ENCODE results near the gene AOPEP. TPM values are rescaled to one million over a fixed set of nuclear protein-coding genes. Genes with fewer than 3 reads are reported as not detected.

Gene AOPEP
- polyA plus RNA-seq, 6 donors from 2014 or later = 5.2 to 11.8 (median 8.2) TPM

DNA sequence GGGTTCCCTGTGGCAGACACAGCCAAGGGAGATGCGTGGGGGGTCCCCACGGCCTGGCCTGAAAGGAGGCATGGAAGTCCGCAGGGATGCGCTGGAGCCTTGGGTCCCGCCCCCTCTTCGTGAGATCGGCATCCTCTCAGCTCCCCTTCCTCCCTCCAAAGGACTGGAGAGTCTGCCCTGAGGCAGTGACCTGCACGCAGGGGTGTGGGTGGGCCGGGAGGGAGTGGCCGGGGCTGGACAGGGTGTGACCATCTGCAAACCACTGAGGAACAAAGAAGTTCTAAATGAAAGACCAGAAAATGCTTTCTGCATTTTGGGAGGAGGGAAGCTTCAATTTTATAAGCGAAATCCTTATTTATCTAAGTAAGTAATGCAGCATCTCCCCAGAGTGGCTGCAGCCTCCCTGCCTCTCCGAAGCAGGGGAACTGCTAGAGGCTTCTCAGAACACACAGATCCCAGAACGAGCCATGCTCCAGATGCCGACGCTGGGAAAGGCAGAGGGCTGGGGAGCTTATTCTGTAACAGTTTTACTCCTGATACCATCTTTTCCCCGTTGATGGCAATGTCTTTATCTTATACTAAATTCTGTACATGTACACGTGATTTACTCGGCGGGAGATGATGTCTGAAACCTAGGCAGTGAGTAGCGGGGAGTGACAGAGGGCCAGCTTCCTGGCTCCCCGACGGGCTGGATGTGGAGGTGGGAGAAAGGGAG lies 369.3 kb downstream of the AOPEP start:
- no peak for DNase-seq

DNA sequence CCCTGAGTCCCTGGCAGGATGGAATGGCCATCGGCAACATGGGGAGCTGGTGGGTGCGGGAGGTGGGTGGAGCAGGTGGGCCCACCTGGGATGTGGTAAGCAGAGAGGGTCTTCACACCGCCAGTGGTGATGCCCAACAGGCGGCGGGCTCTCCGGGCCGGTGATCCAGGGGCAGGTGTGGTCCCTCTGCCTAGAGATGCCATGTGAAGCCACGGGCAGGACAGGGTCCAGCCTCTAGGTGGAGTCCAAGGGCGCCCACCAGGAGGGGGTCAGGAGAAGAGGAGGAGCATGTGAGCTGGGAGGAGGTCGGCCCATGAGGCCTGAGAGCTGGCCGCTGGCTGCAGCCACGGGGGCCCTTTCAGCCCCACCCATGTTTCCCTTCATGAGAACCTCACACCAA lies 369.9 kb downstream of the AOPEP start:
- Mint-ChIP-seq H3K9me3 (no peaks in the 10 kb centered on the region), H3K27ac (peak overlapping the region in 3 of 6 donors; percentile 76), H3K36me3 (no peaks in the 10 kb centered on the region), H3K4me1 (peaks cover 2 to 6% (median 3%) of the 10 kb centered on the region in 3 donors), H3K4me3 (no peak overlapping the region), H3K27me3 (no peaks in the 10 kb centered on the region)
- ATAC-seq (ENCODE audit: low read depth in 2 of 2) (no peak), DNase-seq (no peak)

More for the DNA sequence above, 369.3 kb downstream of the AOPEP start:
- Mint-ChIP-seq H3K4me1 (peaks cover 3 to 6% (median 3%) of the 10 kb centered on the region in 3 donors), H3K4me3 (no peak overlapping the region), H3K36me3 (no peaks in the 10 kb centered on the region), H3K27me3 (no peaks in the 10 kb centered on the region), H3K27ac (peak overlapping the region in 3 of 6 donors; percentile 76), H3K9me3 (no peaks in the 10 kb centered on the region)
- ATAC-seq (ENCODE audit: low read depth in 2 of 2) = no peak

GRCh38 chr9:95096807-95097206 lies 370.3 kb downstream of the AOPEP start:
- Mint-ChIP-seq H3K9me3 (no peaks in the 10 kb centered on the region), H3K27me3 (no peaks in the 10 kb centered on the region), H3K36me3 (no peaks in the 10 kb centered on the region), H3K27ac (no peak overlapping the region), H3K4me3 (no peak overlapping the region), H3K4me1 (peaks cover 0 to 2% (median under 1%) of the 10 kb centered on the region in 3 donors)
- ATAC-seq (ENCODE audit: low read depth in 2 of 2) (no peak), DNase-seq (no peak)

- no peak for DNase-seq
- Mint-ChIP-seq H3K9me3 (no peaks in the 10 kb centered on the region), H3K27me3 (no peaks in the 10 kb centered on the region), H3K27ac (no peak overlapping the region), H3K4me3 (peak overlapping the region in 1 of 8 donors; percentile 42), H3K36me3 (no peaks in the 10 kb centered on the region), H3K4me1 (no peaks in the 10 kb centered on the region)
- no peak for ATAC-seq (ENCODE audit: low read depth in 2 of 2)
These were observed 370.8 kb downstream of the AOPEP start for GRCh38 chr9:95097279-95097678.

- H3K36me3 Mint-ChIP-seq = no peaks in the 10 kb centered on the region
- H3K27me3 Mint-ChIP-seq = no peaks in the 10 kb centered on the region
- no peaks in the 10 kb centered on the region for H3K9me3 Mint-ChIP-seq
- peak overlapping the region in 1 of 6 donors; percentile 38 for H3K27ac Mint-ChIP-seq
- no peak for DNase-seq
- no peak for ATAC-seq (ENCODE audit: low read depth in 2 of 2)
- H3K4me3 Mint-ChIP-seq = no peak overlapping the region
- peaks cover 0 to 4% (median 0%) of the 10 kb centered on the region in 3 donors for H3K4me1 Mint-ChIP-seq
These were observed 372.0 kb downstream of the AOPEP start for GRCh38 chr9:95098391-95098921.

DNA sequence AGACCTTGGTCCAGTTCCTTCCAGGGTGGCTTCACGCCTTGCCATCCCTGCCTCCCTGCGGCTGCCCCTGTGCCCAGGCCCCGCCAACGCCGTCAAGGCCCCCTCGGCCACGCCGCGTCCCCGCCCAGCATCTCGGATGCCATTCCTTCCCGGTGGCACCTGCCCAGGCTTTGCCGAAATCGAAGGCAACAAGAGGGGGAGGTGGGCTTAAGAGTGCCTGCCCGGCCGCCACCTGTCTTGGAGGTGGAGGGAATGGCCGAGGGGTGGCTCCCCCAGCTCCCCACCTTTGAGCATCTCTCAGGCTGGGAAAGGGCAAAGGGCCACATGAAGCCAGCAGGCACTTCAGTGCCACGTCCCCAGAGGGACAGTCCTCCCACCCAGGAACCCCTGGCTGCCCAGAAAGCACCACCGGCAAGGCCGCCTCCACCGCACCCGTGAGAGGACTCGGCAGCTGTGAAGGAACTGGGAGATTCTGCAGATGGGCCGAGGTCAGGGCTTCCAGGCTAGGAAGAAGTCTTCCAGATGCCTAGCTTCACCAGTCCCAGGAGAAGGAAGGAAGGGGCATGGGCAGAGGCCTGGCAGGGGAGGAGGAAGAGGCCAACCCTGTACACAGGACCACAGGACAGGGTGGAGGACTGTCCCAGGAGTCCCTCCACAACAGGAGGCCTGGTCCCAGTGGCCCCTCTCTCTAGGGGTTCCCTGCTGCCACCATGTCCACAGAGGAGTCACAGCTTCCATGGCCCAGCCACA lies 373.0 kb downstream of the AOPEP start:
- Mint-ChIP-seq H3K36me3 (no peaks in the 10 kb centered on the region), H3K4me1 (peaks cover 0 to 5% (median 0%) of the 10 kb centered on the region in 3 donors), H3K4me3 (no peak overlapping the region), H3K27me3 (no peaks in the 10 kb centered on the region), H3K9me3 (no peaks in the 10 kb centered on the region), H3K27ac (peak overlapping the region in 1 of 6 donors; percentile 33)
- DNase-seq (no peak), ATAC-seq (ENCODE audit: low read depth in 2 of 2) (no peak)

GRCh38 chr9:95100071-95100627 lies 373.6 kb downstream of the AOPEP start:
- Mint-ChIP-seq H3K27me3 (no peaks in the 10 kb centered on the region), H3K36me3 (no peaks in the 10 kb centered on the region), H3K27ac (no peak overlapping the region), H3K9me3 (no peaks in the 10 kb centered on the region), H3K4me3 (peak overlapping the region in 1 of 8 donors; percentile 70), H3K4me1 (peaks cover 0 to 5% (median 0%) of the 10 kb centered on the region in 3 donors)
- no peak for DNase-seq
- ATAC-seq (ENCODE audit: low read depth in 2 of 2) = no peak

DNA sequence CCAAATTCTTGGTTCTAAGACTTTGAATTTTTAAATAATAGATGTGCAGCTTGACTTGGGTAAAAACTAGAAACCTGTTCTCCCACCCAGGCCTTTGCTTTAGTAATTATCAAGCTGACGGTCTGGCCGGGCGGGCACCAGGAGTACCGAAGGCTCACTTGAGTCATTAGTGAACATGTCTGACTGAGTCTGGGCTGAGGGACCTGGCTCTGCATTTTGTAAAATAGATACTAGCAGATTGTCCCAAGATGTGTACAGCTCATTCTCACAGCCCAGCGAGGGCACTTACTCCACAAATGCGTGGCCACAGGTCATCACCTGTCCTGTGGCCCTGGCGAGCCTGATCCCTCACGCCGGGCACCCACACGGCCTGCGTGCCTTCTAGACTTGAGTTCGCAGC lies 374.8 kb downstream of the AOPEP start:
- DNase-seq (no peak), ATAC-seq (ENCODE audit: low read depth in 2 of 2) (no peak)
- Mint-ChIP-seq H3K27me3 (no peaks in the 10 kb centered on the region), H3K9me3 (no peaks in the 10 kb centered on the region), H3K36me3 (peaks cover 0 to 4% of the 10 kb centered on the region in 2 donors), H3K4me3 (no peak overlapping the region), H3K27ac (no peak overlapping the region), H3K4me1 (peaks cover 0 to 5% (median 0%) of the 10 kb centered on the region in 3 donors)

GRCh38 chr9:95102001-95102433 lies 375.5 kb downstream of the AOPEP start:
- no peak overlapping the region for H3K4me3 Mint-ChIP-seq
- no peaks in the 10 kb centered on the region for H3K9me3 Mint-ChIP-seq
- no peak overlapping the region for H3K27ac Mint-ChIP-seq
- DNase-seq = no peak
- peaks cover 4% of the 10 kb centered on the region in 2 donors for H3K36me3 Mint-ChIP-seq
- H3K27me3 Mint-ChIP-seq = no peaks in the 10 kb centered on the region
- H3K4me1 Mint-ChIP-seq = peaks cover 0 to 5% (median 0%) of the 10 kb centered on the region in 3 donors
- no peak for ATAC-seq (ENCODE audit: low read depth in 2 of 2)

- H3K4me1 Mint-ChIP-seq = peaks cover 0 to 5% (median 0%) of the 10 kb centered on the region in 3 donors
- no peak overlapping the region for H3K4me3 Mint-ChIP-seq
- peaks cover 4 to 7% of the 10 kb centered on the region in 2 donors for H3K36me3 Mint-ChIP-seq
- no peak overlapping the region for H3K27ac Mint-ChIP-seq
- no peak for ATAC-seq (ENCODE audit: low read depth in 2 of 2)
- no peaks in the 10 kb centered on the region for H3K27me3 Mint-ChIP-seq
- no peak for DNase-seq
- H3K9me3 Mint-ChIP-seq = no peaks in the 10 kb centered on the region
These were observed 376.1 kb downstream of the AOPEP start for GRCh38 chr9:95102572-95102971.

GRCh38 chr9:95103281-95103771 lies 376.8 kb downstream of the AOPEP start:
- no peaks in the 10 kb centered on the region for H3K9me3 Mint-ChIP-seq
- no peaks in the 10 kb centered on the region for H3K27me3 Mint-ChIP-seq
- DNase-seq (no peak), ATAC-seq (ENCODE audit: low read depth in 2 of 2) (no peak)
- H3K36me3 Mint-ChIP-seq = peaks cover 4 to 7% of the 10 kb centered on the region in 2 donors
- peak overlapping the region in 2 of 6 donors; percentile 53 to 63 for H3K27ac Mint-ChIP-seq
- H3K4me3 Mint-ChIP-seq = no peak overlapping the region
- peaks cover 0 to 5% (median 0%) of the 10 kb centered on the region in 3 donors for H3K4me1 Mint-ChIP-seq

GRCh38 chr9:95103871-95104580 lies 377.5 kb downstream of the AOPEP start:
- ATAC-seq (ENCODE audit: low read depth in 2 of 2) (no peak), DNase-seq (no peak)
- Mint-ChIP-seq H3K4me1 (peaks cover 0 to 5% (median 0%) of the 10 kb centered on the region in 3 donors), H3K27ac (no peak overlapping the region), H3K36me3 (peaks cover 4 to 7% of the 10 kb centered on the region in 2 donors), H3K27me3 (no peaks in the 10 kb centered on the region), H3K9me3 (no peaks in the 10 kb centered on the region), H3K4me3 (no peak overlapping the region)

GRCh38 chr9:95104581-95104960 lies 378.1 kb downstream of the AOPEP start:
- ATAC-seq (ENCODE audit: low read depth in 2 of 2) (no peak), DNase-seq (no peak)
- Mint-ChIP-seq H3K27me3 (no peaks in the 10 kb centered on the region), H3K9me3 (no peaks in the 10 kb centered on the region), H3K27ac (no peak overlapping the region), H3K4me3 (no peak overlapping the region), H3K4me1 (peaks cover 0 to 5% (median 0%) of the 10 kb centered on the region in 3 donors), H3K36me3 (peaks cover 4 to 7% of the 10 kb centered on the region in 2 donors)
